Liver (tissue), 9 donors: Measurements from ENCODE around the gene DUSP7. TPM values are rescaled to one million over a fixed set of nuclear protein-coding genes. Genes with fewer than 3 reads are reported as not detected.

Source experiments
- DNase-seq: peaks from one replicate; pipeline ENCODE4 v3.0.0-alpha.2; 2017; ENCODE audit warnings: low spot score
- H3K27ac ChIP-seq, 2 donors: one replicate each; pipeline ENCODE4 v1.7.0; 2013; ENCODE audit warnings: inconsistent platforms in 2 of 2, low read length in 2 of 2, control low read depth in 1 of 2, low read depth in 1 of 2, mild to moderate bottlenecking in 1 of 2
- H3K27me3 ChIP-seq, 4 donors: one replicate each; pipeline versions ENCODE4 v1.6.1 to v1.7.0; 2013; ENCODE audit warnings: low read length in 3 of 4, inconsistent platforms in 1 of 4, mild to moderate bottlenecking in 1 of 4, moderate library complexity in 1 of 4; ENCODE audit not compliant: control insufficient read depth in 4 of 4, insufficient read depth in 4 of 4
- H3K36me3 ChIP-seq, 4 donors: one replicate each; pipeline versions ENCODE4 v1.6.1 to v1.7.0; 2013; ENCODE audit warnings: low read length in 3 of 4, mild to moderate bottlenecking in 3 of 4, low read depth in 1 of 4, moderate library complexity in 1 of 4; ENCODE audit not compliant: control insufficient read depth in 4 of 4, insufficient read depth in 3 of 4
- H3K4me1 ChIP-seq, 4 donors: one replicate each; pipeline versions ENCODE4 v1.6.1 to v1.7.0; 2013; ENCODE audit warnings: low read length in 3 of 4, mild to moderate bottlenecking in 3 of 4, moderate library complexity in 1 of 4; ENCODE audit not compliant: control insufficient read depth in 4 of 4, insufficient read depth in 4 of 4
- H3K4me3 ChIP-seq, 3 donors: one replicate each; pipeline versions ENCODE4 v1.6.1 to v1.7.0; 2013; ENCODE audit warnings: low read length in 3 of 3, control low read depth in 1 of 3, low read depth in 1 of 3, mild to moderate bottlenecking in 1 of 3
- H3K9ac ChIP-seq, 2 donors: one replicate each; pipeline ENCODE4 v1.7.0; 2013; ENCODE audit warnings: low read length in 2 of 2, mild to moderate bottlenecking in 2 of 2, moderate library complexity in 2 of 2, control low read depth in 1 of 2, low read depth in 1 of 2
- H3K9me3 ChIP-seq, 4 donors: one replicate each; pipeline versions ENCODE4 v1.6.1 to v1.7.0; 2013; ENCODE audit warnings: low read length in 3 of 4; ENCODE audit not compliant: control insufficient read depth in 4 of 4
- EGR1 ChIP-seq, 2 donors: IDR thresholded peaks; 2 replicates each; pipeline ENCODE4 v1.6.1; 2016 to 2018; ENCODE audit warnings: antibody characterized with exemption in 2 of 2, low read depth in 2 of 2
- FOXA1 ChIP-seq: IDR thresholded peaks from 2 replicates; pipeline ENCODE4 v1.6.1; 2016; ENCODE audit warnings: antibody characterized with exemption
- FOXA2 ChIP-seq: IDR thresholded peaks from 2 replicates; pipeline ENCODE4 v1.6.1; 2016; ENCODE audit warnings: antibody characterized with exemption
- GABPA ChIP-seq, 2 donors: IDR thresholded peaks in 1 of 2; conservative IDR thresholded peaks in 1 of 2; 2 replicates each; pipeline ENCODE4 v1.6.1; 2016; ENCODE audit warnings: antibody characterized with exemption in 2 of 2, mild to moderate bottlenecking in 1 of 2, moderate library complexity in 1 of 2
- HNF4A ChIP-seq, 2 donors: conservative IDR thresholded peaks; 2 replicates each; pipeline ENCODE4 v1.6.1; 2016; ENCODE audit warnings: antibody characterized with exemption in 2 of 2, mild to moderate bottlenecking in 2 of 2
- HNF4G ChIP-seq: IDR thresholded peaks from 2 replicates; pipeline ENCODE4 v1.6.1; 2016; ENCODE audit warnings: antibody characterized with exemption
- JUND ChIP-seq, 2 donors: IDR thresholded peaks; 2 replicates each; pipeline ENCODE4 v1.6.1; 2016; ENCODE audit warnings: antibody characterized with exemption in 2 of 2
- NR2F2 ChIP-seq: IDR thresholded peaks from 2 replicates; pipeline ENCODE4 v1.6.1; 2016; ENCODE audit warnings: antibody characterized with exemption
- RXRA ChIP-seq, 2 donors: IDR thresholded peaks; 2 replicates each; pipeline ENCODE4 v1.6.1; 2017 to 2018; ENCODE audit warnings: antibody characterized with exemption in 2 of 2, mild to moderate bottlenecking in 1 of 2
- SP1 ChIP-seq: IDR thresholded peaks from 2 replicates; pipeline ENCODE4 v1.6.1; 2018; ENCODE audit warnings: antibody characterized with exemption, mild to moderate bottlenecking
- TAF1 ChIP-seq: conservative IDR thresholded peaks from 2 replicates; pipeline ENCODE4 v1.6.1; 2016; ENCODE audit warnings: antibody characterized with exemption, mild to moderate bottlenecking
- YY1 ChIP-seq: IDR thresholded peaks from 2 replicates; pipeline ENCODE4 v1.6.1; 2016; ENCODE audit warnings: antibody characterized with exemption, mild to moderate bottlenecking
- WGBS: extraction: QIAGEN DNeasy Blood & Tissue Kit; methylation state at CpG from one replicate; pipeline ENCODE4 v1.1.7; 2013; 5-methylcytosine and 5-hydroxymethylcytosine counted together
- polyA plus RNA-seq, 2 donors: library from polyadenylated mRNA; stranded (reverse) in 1 of 2; unstranded in 1 of 2; fragments of 200-250 nt in 1 of 2; fragments of >200 nt in 1 of 2; fragmentation: Nextera tagmentation in 1 of 2; extraction: Ambion mirVana in 1 of 2; gene quantifications; one replicate each; pipeline versions ENCODE4 v1.2.1 to v1.2.3, GENCODE V29; 2013 to 2015
- total RNA-seq, 2 donors: library from RNA; depleted of rRNA; stranded (reverse); fragments of >200 nt; gene quantifications; one replicate each; pipeline ENCODE4 v1.2.3, GENCODE V29; 2014
- TF ChIP-seq, protein P1 (sequence below): IDR thresholded peaks from 2 replicates; pipeline ENCODE4 v1.6.1; 2016; ENCODE audit warnings: antibody characterized with exemption
- TF ChIP-seq, protein P2 (sequence below): IDR thresholded peaks from 2 replicates; pipeline ENCODE4 v1.6.1; 2016; ENCODE audit warnings: antibody characterized with exemption
- TF ChIP-seq, protein P3 (sequence below): IDR thresholded peaks from 2 replicates; pipeline ENCODE4 v1.6.1; 2016; ENCODE audit warnings: antibody characterized with exemption
- TF ChIP-seq, protein P4 (sequence below): fragments of 150-350 bp; IDR thresholded peaks from 2 replicates; pipeline ENCODE4 v1.5.1; 2017; ENCODE audit warnings: improper control_type of control experiment, low read depth, low read length; ENCODE audit not compliant: missing input control
- TF ChIP-seq, protein P5 (sequence below): IDR thresholded peaks from 2 replicates; pipeline ENCODE4 v1.6.1; 2016; ENCODE audit warnings: antibody characterized with exemption, mild to moderate bottlenecking
- donor health status: healthy.
- donor health status: healthy.
- donor health status: healthy.
- donor health status: healthy.
- donor health status: healthy.

Gene DUSP7
- total and polyA plus RNA-seq, 4 donors, result 1.5 to 5.0 (median 3.7) TPM

DNA sequence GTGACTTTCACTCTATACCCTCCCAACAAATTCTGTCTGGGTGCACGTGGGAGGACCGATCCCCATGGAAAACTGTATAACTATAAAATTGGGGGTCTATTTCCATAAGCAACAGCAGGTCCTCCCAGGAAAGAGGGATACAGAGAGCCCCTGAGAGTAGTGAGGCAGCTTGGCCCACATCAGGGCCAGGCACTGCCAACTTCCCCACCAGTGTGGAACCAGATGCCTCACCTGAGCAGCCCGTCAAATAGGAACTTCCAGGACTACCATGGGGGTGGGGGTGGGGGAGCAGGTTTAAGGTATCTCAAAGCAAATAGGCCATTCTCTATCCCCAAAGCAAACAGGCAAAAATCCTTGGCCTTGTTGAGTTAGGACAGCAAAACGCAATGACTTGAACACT lies 33.3 kb upstream of the DUSP7 start:
- Histone ChIP-seq H3K27ac (no peak overlapping the region), H3K4me1 (peaks cover 4 to 10% (median 7%) of the 10 kb centered on the region in 4 donors), H3K27me3 (no peaks in the 10 kb centered on the region), H3K9me3 (no peaks in the 10 kb centered on the region), H3K4me3 (no peak overlapping the region), H3K9ac (no peak overlapping the region), H3K36me3 (no peaks in the 10 kb centered on the region)
- TF ChIP-seq NR2F2 (no peak), SP1 (no peak), GABPA (IDR thresholded peaks at IDR 0.05 in 1 of 2, conservative IDR thresholded peaks at IDR 0.05 in 1 of 2) (no peak), YY1 (no peak), HNF4G (no peak), FOXA1 (no peak), EGR1 (IDR thresholded peaks at IDR 0.05; ENCODE audit: low read depth in 2 of 2) (no peak), TAF1 (no peak), JUND (IDR thresholded peaks at IDR 0.05) (no peak), HNF4A (conservative IDR thresholded peaks at IDR 0.05) (no peak), RXRA (IDR thresholded peaks at IDR 0.05) (no peak), FOXA2 (no peak)
- TF ChIP-seq, protein P1, sequence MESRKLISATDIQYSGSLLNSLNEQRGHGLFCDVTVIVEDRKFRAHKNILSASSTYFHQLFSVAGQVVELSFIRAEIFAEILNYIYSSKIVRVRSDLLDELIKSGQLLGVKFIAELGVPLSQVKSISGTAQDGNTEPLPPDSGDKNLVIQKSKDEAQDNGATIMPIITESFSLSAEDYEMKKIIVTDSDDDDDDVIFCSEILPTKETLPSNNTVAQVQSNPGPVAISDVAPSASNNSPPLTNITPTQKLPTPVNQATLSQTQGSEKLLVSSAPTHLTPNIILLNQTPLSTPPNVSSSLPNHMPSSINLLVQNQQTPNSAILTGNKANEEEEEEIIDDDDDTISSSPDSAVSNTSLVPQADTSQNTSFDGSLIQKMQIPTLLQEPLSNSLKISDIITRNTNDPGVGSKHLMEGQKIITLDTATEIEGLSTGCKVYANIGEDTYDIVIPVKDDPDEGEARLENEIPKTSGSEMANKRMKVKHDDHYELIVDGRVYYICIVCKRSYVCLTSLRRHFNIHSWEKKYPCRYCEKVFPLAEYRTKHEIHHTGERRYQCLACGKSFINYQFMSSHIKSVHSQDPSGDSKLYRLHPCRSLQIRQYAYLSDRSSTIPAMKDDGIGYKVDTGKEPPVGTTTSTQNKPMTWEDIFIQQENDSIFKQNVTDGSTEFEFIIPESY, result no peak
- TF ChIP-seq, protein P2, sequence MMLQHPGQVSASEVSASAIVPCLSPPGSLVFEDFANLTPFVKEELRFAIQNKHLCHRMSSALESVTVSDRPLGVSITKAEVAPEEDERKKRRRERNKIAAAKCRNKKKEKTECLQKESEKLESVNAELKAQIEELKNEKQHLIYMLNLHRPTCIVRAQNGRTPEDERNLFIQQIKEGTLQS, result no peak
- TF ChIP-seq, protein P3, sequence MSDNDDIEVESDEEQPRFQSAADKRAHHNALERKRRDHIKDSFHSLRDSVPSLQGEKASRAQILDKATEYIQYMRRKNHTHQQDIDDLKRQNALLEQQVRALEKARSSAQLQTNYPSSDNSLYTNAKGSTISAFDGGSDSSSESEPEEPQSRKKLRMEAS, result no peak
- TF ChIP-seq, protein P4, sequence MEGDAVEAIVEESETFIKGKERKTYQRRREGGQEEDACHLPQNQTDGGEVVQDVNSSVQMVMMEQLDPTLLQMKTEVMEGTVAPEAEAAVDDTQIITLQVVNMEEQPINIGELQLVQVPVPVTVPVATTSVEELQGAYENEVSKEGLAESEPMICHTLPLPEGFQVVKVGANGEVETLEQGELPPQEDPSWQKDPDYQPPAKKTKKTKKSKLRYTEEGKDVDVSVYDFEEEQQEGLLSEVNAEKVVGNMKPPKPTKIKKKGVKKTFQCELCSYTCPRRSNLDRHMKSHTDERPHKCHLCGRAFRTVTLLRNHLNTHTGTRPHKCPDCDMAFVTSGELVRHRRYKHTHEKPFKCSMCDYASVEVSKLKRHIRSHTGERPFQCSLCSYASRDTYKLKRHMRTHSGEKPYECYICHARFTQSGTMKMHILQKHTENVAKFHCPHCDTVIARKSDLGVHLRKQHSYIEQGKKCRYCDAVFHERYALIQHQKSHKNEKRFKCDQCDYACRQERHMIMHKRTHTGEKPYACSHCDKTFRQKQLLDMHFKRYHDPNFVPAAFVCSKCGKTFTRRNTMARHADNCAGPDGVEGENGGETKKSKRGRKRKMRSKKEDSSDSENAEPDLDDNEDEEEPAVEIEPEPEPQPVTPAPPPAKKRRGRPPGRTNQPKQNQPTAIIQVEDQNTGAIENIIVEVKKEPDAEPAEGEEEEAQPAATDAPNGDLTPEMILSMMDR, result no peak
- TF ChIP-seq, protein P5, sequence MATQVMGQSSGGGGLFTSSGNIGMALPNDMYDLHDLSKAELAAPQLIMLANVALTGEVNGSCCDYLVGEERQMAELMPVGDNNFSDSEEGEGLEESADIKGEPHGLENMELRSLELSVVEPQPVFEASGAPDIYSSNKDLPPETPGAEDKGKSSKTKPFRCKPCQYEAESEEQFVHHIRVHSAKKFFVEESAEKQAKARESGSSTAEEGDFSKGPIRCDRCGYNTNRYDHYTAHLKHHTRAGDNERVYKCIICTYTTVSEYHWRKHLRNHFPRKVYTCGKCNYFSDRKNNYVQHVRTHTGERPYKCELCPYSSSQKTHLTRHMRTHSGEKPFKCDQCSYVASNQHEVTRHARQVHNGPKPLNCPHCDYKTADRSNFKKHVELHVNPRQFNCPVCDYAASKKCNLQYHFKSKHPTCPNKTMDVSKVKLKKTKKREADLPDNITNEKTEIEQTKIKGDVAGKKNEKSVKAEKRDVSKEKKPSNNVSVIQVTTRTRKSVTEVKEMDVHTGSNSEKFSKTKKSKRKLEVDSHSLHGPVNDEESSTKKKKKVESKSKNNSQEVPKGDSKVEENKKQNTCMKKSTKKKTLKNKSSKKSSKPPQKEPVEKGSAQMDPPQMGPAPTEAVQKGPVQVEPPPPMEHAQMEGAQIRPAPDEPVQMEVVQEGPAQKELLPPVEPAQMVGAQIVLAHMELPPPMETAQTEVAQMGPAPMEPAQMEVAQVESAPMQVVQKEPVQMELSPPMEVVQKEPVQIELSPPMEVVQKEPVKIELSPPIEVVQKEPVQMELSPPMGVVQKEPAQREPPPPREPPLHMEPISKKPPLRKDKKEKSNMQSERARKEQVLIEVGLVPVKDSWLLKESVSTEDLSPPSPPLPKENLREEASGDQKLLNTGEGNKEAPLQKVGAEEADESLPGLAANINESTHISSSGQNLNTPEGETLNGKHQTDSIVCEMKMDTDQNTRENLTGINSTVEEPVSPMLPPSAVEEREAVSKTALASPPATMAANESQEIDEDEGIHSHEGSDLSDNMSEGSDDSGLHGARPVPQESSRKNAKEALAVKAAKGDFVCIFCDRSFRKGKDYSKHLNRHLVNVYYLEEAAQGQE, result no peak
- WGBS, result 96% methylated on average over 4 of the region's 4 CpGs
- no peak for DNase-seq
